Neural progenitor cell (in vitro differentiated cells): ENCODE data around the gene CPB1. TPM values are rescaled to one million over a fixed set of nuclear protein-coding genes. Genes with fewer than 3 reads are reported as not detected.

Experiments
- DNase-seq: peaks from one replicate; pipeline ENCODE4 v3.0.0-alpha.2; 2016; ENCODE audit warnings: low spot score
- H2AFZ ChIP-seq: fragments of 200-600 bp; sonication (generic); replicated peaks from 2 replicates; pipeline ENCODE4 v1.6.1; 2016; ENCODE audit warnings: antibody characterized with exemption
- H3F3A ChIP-seq: fragments of 200-600 bp; sonication (generic); 2 replicates; pipeline ENCODE4 v1.6.1; 2016; ENCODE audit warnings: antibody characterized with exemption, low read depth
- H3K27ac ChIP-seq: fragments of 200-600 bp; sonication (generic); 2 replicates; pipeline ENCODE4 v1.5.1; 2016; ENCODE audit warnings: mild to moderate bottlenecking
- H3K27me3 ChIP-seq: fragments of 200-600 bp; sonication (generic); 2 replicates; pipeline ENCODE4 v1.6.1; 2016; ENCODE audit warnings: mild to moderate bottlenecking, moderate library complexity
- H3K36me3 ChIP-seq: fragments of 200-600 bp; sonication (generic); 2 replicates; pipeline ENCODE4 v1.5.1; 2016
- H3K4me1 ChIP-seq: fragments of 200-600 bp; sonication (generic); 2 replicates; pipeline ENCODE4 v1.6.1; 2016; ENCODE audit warnings: mixed run types
- H3K4me2 ChIP-seq: fragments of 200-600 bp; sonication (generic); 2 replicates; pipeline ENCODE4 v1.6.1; 2016
- H3K4me3 ChIP-seq: fragments of 200-600 bp; sonication (generic); 2 replicates; pipeline ENCODE4 v1.5.1; 2016
- H3K79me2 ChIP-seq: fragments of 200-600 bp; sonication (generic); 2 replicates; pipeline ENCODE4 v1.6.1; 2016; ENCODE audit warnings: low read depth
- H3K9ac ChIP-seq: fragments of 200-600 bp; sonication (generic); 2 replicates; pipeline ENCODE4 v1.6.1; 2016
- H3K9me3 ChIP-seq: fragments of 200-600 bp; sonication (generic); 2 replicates; pipeline ENCODE4 v1.5.1; 2016; ENCODE audit warnings: low read depth
- H4K20me1 ChIP-seq: fragments of 200-600 bp; sonication (generic); 2 replicates; pipeline ENCODE4 v1.6.1; 2016; ENCODE audit warnings: low read depth
- H3K27ac Mint-ChIP-seq: 3 replicates; pipeline ENCODE4 v1.8.0; 2021; ENCODE audit warnings: mixed read lengths
- H3K27me3 Mint-ChIP-seq: 2 replicates; pipeline ENCODE4 v1.8.0; 2022; ENCODE audit warnings: low read depth, mild to moderate bottlenecking, inconsistent platforms, moderate library complexity, mixed read lengths; ENCODE audit not compliant: insufficient read depth
- H3K36me3 Mint-ChIP-seq: 3 replicates; pipeline ENCODE4 v1.8.0; 2021; ENCODE audit warnings: mixed read lengths
- H3K4me1 Mint-ChIP-seq: 3 replicates; pipeline ENCODE4 v1.8.0; 2021; ENCODE audit warnings: mixed read lengths
- H3K4me3 Mint-ChIP-seq: 3 replicates; pipeline ENCODE4 v1.8.0; 2021; ENCODE audit warnings: mild to moderate bottlenecking, moderate library complexity, mixed read lengths
- H3K9me3 Mint-ChIP-seq: 3 replicates; pipeline ENCODE4 v1.8.0; 2020; ENCODE audit warnings: mixed read lengths
- EZH2 ChIP-seq: fragments of 200-600 bp; sonication (generic); IDR thresholded peaks from 2 replicates; pipeline ENCODE4 v1.6.1; 2017; ENCODE audit warnings: antibody characterized with exemption, mild to moderate bottlenecking, moderate library complexity
- EZH2phosphoT487 ChIP-seq: fragments of 200-600 bp; sonication (generic); IDR thresholded peaks from 2 replicates; pipeline ENCODE4 v1.6.1; 2017; ENCODE audit warnings: antibody characterized with exemption
- total RNA-seq: library from RNA; depleted of rRNA; stranded (reverse); fragments of >200 nt; gene quantifications from 2 replicates; pipeline ENCODE4 v1.2.3, GENCODE V29; 2015; ENCODE audit warnings: low replicate concordance
- TF ChIP-seq, protein P1 (sequence below): fragments of 200-600 bp; sonication (generic); IDR thresholded peaks from 2 replicates; pipeline ENCODE4 v1.5.1; 2017; ENCODE audit warnings: antibody characterized with exemption, mild to moderate bottlenecking

The CPB1 gene
- total RNA-seq, 1 donor from 2014 or later = not detected

DNA sequence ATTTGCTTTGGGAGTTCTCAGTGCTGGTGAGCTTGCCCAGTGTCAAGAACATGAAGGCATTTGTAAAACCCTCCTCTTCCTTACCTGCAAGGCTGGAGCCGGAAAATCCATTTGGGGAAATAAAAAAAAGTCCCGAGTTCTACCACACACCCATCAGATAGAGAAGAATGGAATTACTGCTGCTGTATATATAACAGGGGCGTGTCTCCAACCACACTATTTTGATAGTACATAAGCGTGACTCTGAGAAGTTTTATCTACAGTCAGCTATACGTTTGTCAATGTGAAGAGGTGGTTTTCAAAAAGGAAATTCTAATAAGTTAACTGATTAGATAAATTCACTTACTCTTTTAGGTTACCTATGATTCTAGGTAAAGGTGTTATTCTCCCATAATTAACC, 36.2 kb downstream of the CPB1 start:
- no peak overlapping the region for H3K27ac Mint-ChIP-seq

GRCh38 chr3:148865049-148865448, 37.4 kb downstream of the CPB1 start, which contains the start of gene CPA3:
TSS of gene CPA3 (plus strand) at chr3:148865296. CDS start at chr3:148865308, 12 bp downstream.
- TF ChIP-seq EZH2phosphoT487 (no peak), EZH2 (no peak)
- TF ChIP-seq, protein P1, sequence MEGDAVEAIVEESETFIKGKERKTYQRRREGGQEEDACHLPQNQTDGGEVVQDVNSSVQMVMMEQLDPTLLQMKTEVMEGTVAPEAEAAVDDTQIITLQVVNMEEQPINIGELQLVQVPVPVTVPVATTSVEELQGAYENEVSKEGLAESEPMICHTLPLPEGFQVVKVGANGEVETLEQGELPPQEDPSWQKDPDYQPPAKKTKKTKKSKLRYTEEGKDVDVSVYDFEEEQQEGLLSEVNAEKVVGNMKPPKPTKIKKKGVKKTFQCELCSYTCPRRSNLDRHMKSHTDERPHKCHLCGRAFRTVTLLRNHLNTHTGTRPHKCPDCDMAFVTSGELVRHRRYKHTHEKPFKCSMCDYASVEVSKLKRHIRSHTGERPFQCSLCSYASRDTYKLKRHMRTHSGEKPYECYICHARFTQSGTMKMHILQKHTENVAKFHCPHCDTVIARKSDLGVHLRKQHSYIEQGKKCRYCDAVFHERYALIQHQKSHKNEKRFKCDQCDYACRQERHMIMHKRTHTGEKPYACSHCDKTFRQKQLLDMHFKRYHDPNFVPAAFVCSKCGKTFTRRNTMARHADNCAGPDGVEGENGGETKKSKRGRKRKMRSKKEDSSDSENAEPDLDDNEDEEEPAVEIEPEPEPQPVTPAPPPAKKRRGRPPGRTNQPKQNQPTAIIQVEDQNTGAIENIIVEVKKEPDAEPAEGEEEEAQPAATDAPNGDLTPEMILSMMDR = no peak
- no peaks in the 10 kb centered on the region for H3K9me3 ChIP-seq
- H3K79me2 ChIP-seq = no peaks in the 10 kb centered on the region
- H3K4me3 ChIP-seq = no peak within 1 kb of the TSS
- Mint-ChIP-seq H3K4me1 (no peaks in the 10 kb centered on the region), H3K27ac (no peak within 1 kb of the TSS), H3K36me3 (no peaks in the 10 kb centered on the region), H3K27me3 (peaks cover 3% of the 10 kb centered on the region), H3K4me3 (no peak within 1 kb of the TSS), H3K9me3 (no peaks in the 10 kb centered on the region)
- H3K27me3 ChIP-seq = no peaks in the 10 kb centered on the region
- no peaks in the 10 kb centered on the region for H3K36me3 ChIP-seq
- no peaks in the 10 kb centered on the region for H3F3A ChIP-seq
- no peak within 1 kb of the TSS for H2AFZ ChIP-seq
- H3K27ac ChIP-seq = no peak within 1 kb of the TSS
- no peak within 1 kb of the TSS for H3K9ac ChIP-seq
- no peaks in the 10 kb centered on the region for H3K4me1 ChIP-seq
- no peak for DNase-seq
- H3K4me2 ChIP-seq = no peak within 1 kb of the TSS
- H4K20me1 ChIP-seq = no peaks in the 10 kb centered on the region

More for the DNA sequence above, 36.2 kb downstream of the CPB1 start:
- Histone ChIP-seq H2AFZ (no peak overlapping the region), H3K9me3 (no peaks in the 10 kb centered on the region), H4K20me1 (no peaks in the 10 kb centered on the region), H3K4me2 (no peak overlapping the region), H3K27me3 (no peaks in the 10 kb centered on the region), H3K9ac (no peak overlapping the region), H3K27ac (no peak overlapping the region), H3K4me3 (no peak overlapping the region), H3K79me2 (no peaks in the 10 kb centered on the region), H3F3A (no peaks in the 10 kb centered on the region), H3K4me1 (no peaks in the 10 kb centered on the region), H3K36me3 (no peaks in the 10 kb centered on the region)
- H3K9me3 Mint-ChIP-seq = no peaks in the 10 kb centered on the region
- H3K36me3 Mint-ChIP-seq = no peaks in the 10 kb centered on the region
- TF ChIP-seq, protein P1 = no peak
- TF ChIP-seq EZH2phosphoT487 (no peak), EZH2 (no peak)
- no peak for DNase-seq
- no peak overlapping the region for H3K4me3 Mint-ChIP-seq
- H3K27me3 Mint-ChIP-seq = peaks cover 3% of the 10 kb centered on the region
- H3K4me1 Mint-ChIP-seq = no peaks in the 10 kb centered on the region

DNA sequence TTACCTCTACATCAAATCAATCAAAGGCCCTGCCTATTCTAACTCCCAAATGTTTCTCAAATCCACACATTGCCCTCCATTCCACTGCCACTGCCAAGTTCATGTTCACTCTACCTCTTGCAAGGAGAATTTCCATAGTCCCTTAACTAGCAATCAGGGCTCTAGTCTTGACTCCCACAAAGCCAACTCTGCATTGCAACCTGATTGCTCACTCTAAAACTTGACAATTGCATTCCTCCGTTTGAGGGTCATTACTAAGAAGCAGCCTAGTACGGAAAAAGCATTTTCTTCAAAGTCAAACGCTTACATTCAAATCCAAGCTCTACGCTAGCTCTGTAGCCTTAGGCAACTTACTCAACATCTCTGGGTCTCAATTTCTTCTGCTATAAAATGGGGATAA, 38.6 kb downstream of the CPB1 start:
- Histone ChIP-seq H3K36me3 (no peaks in the 10 kb centered on the region), H3K27me3 (no peaks in the 10 kb centered on the region), H3K27ac (no peak overlapping the region), H3K4me2 (no peak overlapping the region), H3K79me2 (no peaks in the 10 kb centered on the region), H4K20me1 (no peaks in the 10 kb centered on the region), H3F3A (no peaks in the 10 kb centered on the region), H3K9ac (no peak overlapping the region), H3K4me3 (no peak overlapping the region), H2AFZ (no peak overlapping the region), H3K4me1 (no peaks in the 10 kb centered on the region), H3K9me3 (no peaks in the 10 kb centered on the region)
- DNase-seq = no peak
- Mint-ChIP-seq H3K27me3 (peaks cover 3% of the 10 kb centered on the region), H3K4me1 (no peaks in the 10 kb centered on the region), H3K36me3 (no peaks in the 10 kb centered on the region), H3K4me3 (no peak overlapping the region), H3K27ac (no peak overlapping the region), H3K9me3 (no peaks in the 10 kb centered on the region)
- TF ChIP-seq EZH2phosphoT487 (no peak), EZH2 (no peak)
- TF ChIP-seq, protein P1 = no peak
